ENCODE results near the gene RPTOR.

Gene RPTOR

GRCh38 chr17:80940171-80941123 lies 395.8 kb downstream of the RPTOR start:
- no peak for DNase-seq (ENCODE audit: low spot score)

GRCh38 chr17:80941171-80941570 lies 396.5 kb downstream of the RPTOR start:
- POLR2A ChIA-PET (ENCODE audit: low non-redundant PET) = no interaction called here
- TF ChIP-seq, protein P1, sequence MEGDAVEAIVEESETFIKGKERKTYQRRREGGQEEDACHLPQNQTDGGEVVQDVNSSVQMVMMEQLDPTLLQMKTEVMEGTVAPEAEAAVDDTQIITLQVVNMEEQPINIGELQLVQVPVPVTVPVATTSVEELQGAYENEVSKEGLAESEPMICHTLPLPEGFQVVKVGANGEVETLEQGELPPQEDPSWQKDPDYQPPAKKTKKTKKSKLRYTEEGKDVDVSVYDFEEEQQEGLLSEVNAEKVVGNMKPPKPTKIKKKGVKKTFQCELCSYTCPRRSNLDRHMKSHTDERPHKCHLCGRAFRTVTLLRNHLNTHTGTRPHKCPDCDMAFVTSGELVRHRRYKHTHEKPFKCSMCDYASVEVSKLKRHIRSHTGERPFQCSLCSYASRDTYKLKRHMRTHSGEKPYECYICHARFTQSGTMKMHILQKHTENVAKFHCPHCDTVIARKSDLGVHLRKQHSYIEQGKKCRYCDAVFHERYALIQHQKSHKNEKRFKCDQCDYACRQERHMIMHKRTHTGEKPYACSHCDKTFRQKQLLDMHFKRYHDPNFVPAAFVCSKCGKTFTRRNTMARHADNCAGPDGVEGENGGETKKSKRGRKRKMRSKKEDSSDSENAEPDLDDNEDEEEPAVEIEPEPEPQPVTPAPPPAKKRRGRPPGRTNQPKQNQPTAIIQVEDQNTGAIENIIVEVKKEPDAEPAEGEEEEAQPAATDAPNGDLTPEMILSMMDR (conservative IDR thresholded peaks at IDR 0.05; ENCODE audit: low read depth) = no peak
- CTCF ChIA-PET = no interaction called here
- no peak for DNase-seq (ENCODE audit: low spot score)
- peak overlapping the region; percentile 55 for H3K27ac ChIP-seq

More at GRCh38 chr17:80940171-80941123, 395.8 kb downstream of the RPTOR start:
- POLR2A ChIA-PET (ENCODE audit: low non-redundant PET) = no interaction called here
- peak overlapping the region; percentile 55 for H3K27ac ChIP-seq
- TF ChIP-seq, protein P1 (conservative IDR thresholded peaks at IDR 0.05; ENCODE audit: low read depth) = no peak
- CTCF ChIA-PET = no interaction called here

DNA sequence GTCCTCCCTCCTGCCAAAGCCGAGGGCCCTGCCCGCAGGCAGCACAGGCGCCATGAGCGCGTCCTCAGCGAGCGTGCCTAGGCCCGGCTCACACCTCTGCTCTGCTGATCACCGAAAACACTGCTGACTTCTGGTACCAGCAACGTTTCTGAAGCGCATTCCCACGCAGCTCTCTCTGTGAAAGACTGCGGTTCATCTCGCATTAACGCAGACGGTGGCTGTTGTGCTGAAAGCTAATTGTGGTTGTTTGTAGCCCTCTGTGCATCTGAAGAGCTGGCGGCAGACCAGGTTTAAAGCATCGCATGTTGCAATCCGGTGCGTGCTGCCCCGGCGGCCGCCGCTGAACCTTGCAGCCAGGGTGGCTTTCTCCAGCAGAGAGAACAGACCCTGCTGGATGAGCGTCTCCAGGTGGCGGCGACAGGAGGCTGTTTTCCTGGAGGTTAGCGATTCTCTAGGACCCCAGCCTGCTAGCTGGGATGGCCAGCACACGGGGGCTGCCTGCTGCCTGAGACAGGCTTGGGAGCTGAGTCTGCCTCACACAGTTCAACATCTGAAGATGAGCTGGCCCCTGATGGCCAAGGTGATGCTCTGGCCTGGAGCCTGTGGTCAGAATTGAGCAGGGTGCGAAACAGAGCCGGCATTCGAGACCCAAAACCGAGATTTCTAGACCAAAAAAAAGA lies 397.2 kb downstream of the RPTOR start:
- POLR2A ChIA-PET (ENCODE audit: low non-redundant PET) = no interaction called here
- CTCF ChIA-PET = interaction anchor here (0.6 to 0.7 kb wide), 2 partner anchors 11 to 56 kb away, joined by 3 to 5 read pairs; no protein-coding TSS in a partner anchor
- TF ChIP-seq, protein P1 (conservative IDR thresholded peaks at IDR 0.05; ENCODE audit: low read depth) = no peak
- no peak for DNase-seq (ENCODE audit: low spot score)
- peak overlapping the region; percentile 55 for H3K27ac ChIP-seq

- CTCF ChIA-PET = interaction anchor here (0.7 kb wide), 1 partner anchor 57 kb away, joined by 5 read pairs; no protein-coding TSS in a partner anchor
- peak overlapping the region; percentile 55 for H3K27ac ChIP-seq
- peak; percentile 42 for DNase-seq (ENCODE audit: low spot score)
- POLR2A ChIA-PET (ENCODE audit: low non-redundant PET) = no interaction called here
- TF ChIP-seq, protein P1 (conservative IDR thresholded peaks at IDR 0.05; ENCODE audit: low read depth) = no peak
Observed at GRCh38 chr17:80942423-80943345, 398.0 kb downstream of the RPTOR start.

DNA sequence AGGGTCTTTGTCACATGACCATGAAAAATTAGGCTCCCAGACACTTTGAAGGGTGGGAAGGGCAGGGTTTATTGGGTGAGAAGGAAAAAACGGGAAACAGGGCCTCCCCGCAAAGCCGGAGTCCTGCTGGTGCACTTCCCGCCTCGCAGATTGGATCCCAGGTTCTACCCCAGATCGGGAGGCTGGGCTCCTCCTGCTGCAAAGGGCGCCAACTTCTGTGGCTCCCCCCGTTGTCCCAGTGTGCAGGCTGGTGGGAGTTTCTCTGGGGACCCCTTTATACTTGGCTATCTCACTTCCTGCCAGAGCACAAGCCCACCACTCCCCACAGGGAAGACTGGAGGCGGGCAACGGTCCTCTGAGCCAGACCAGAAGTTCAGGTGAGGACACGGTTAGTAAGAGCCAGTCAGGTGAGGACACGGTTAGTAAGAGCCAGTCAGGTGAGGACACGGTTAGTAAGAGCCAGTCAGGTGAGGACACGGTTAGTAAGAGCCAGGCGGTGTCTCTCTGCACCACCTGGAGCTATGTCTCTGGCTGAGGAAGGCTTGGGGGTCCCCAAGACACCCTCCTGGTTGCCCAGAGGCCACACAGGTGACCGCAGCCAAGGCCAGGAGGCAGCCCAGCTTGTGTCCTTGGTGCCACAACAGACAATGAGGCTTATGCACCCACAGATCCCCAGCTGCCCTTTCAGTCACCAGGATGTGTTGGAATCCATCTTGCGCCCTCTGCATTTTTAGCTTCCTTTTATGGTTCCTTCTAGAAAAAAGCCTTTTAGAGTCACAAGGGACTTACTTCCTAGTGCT lies 398.9 kb downstream of the RPTOR start:
- POLR2A ChIA-PET (ENCODE audit: low non-redundant PET) = no interaction called here
- CTCF ChIA-PET = no interaction called here
- TF ChIP-seq, protein P1 (conservative IDR thresholded peaks at IDR 0.05; ENCODE audit: low read depth) = no peak
- H3K27ac ChIP-seq = peak overlapping the region; percentile 55
- DNase-seq (ENCODE audit: low spot score) = no peak

All from RWPE1 (cell line).